ENCODE results near the gene HAPLN2.
"Not testable (repeated sequence)": the region's sequence is repeated elsewhere in the genome, so short reads cannot be mapped to it uniquely, and the experiment has no call there.

HAPLN2 gene

DNA sequence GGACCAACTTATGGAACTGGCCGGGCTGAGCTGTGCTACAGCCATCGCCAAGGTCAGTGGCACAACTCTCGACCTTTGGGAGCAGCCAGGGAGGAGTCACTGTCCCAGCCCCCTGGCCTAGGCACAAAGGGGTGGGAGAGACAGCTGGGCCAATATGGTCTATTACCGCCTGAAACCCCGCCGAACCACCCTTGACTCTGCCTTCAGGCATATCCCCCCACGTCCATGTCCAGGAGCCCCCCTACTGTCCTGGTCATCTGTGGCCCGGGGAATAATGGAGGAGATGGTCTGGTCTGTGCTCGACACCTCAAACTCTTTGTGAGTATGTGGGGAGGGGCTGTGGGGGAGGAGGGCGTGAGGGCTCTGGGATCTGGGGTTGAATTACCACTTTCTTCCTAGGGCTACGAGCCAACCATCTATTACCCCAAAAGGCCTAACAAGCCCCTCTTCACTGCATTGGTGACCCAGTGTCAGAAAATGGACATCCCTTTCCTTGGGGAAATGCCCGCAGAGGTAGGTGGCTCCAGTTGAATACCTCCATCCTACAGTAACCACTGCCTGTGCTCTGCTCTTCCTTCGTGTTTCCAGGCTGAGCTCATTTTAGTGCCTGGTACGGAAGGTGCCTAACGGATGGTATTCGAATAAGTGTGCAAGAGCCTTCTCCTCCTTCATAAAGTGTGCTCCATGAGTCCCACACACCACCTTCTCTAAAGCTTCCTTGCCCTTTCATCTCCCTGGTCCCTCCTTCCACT is 26.9 kb upstream of the HAPLN2 start:
- no peak for DNase-seq

DNA sequence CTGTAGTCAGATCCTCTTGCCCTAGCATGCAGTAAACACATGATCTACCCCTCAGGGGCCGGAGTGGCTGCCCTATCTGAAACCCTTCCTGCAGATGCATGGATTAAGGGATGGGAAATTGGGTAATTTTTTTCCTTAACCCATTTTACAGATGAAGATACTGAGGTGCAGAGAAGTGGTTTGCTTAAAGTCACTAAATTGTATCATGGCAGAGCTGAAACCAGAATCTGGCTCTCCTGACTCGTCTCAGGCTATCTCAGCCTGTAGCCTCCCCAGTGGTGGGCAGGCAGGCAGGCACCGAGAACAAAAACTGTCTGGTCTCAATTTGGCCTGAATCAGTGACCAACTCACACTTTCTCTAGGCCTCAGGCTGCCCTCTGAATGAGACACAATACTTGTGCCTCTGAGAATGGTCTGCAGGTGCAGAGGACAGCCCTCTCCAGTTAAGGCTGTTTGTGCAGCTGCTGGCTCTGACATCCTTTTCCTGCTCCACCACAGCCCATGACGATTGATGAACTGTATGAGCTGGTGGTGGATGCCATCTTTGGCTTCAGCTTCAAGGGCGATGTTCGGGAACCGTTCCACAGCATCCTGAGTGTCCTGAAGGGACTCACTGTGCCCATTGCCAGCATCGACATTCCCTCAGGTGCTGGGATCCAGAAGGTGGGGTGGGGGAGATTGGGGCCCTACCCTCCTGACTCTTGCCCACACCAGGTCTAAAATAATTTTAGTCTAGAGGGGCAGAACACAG is 26.1 kb upstream of the HAPLN2 start:
- peak; percentile 29 for DNase-seq

DNA sequence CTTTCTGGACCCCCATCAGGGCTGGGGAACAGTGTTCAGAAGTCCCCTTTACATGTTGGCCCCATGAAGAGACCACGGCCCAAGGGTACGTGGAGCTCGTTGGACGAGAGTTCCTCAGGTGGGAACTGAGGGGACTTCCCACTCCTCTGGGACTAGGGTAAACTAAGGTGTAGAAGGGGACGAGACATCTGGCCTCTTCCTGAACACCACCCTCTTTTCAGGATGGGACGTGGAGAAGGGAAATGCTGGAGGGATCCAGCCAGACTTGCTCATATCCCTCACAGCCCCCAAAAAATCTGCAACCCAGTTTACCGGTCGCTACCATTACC is 25.6 kb upstream of the HAPLN2 start:
- no peak for DNase-seq

DNA sequence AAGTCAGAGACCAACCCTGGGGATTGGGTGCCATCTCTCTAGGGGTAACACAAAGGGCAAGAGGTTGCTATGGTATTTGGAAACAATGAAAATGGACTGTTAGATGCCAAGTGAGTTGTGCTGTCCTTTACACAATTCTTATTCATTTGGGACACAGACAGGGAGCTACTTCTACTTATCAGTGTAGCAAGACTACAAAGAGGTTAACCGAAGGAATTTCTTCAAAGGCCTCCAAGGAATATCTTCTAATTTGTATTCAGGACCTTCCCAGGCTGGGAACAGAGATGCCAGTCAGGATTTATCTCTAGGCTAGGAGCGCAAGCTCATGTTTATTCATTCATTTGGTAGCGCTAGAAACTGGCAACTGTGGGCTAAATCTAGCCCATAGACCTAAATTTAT is 25.0 kb upstream of the HAPLN2 start:
- DNase-seq, result no peak

DNA sequence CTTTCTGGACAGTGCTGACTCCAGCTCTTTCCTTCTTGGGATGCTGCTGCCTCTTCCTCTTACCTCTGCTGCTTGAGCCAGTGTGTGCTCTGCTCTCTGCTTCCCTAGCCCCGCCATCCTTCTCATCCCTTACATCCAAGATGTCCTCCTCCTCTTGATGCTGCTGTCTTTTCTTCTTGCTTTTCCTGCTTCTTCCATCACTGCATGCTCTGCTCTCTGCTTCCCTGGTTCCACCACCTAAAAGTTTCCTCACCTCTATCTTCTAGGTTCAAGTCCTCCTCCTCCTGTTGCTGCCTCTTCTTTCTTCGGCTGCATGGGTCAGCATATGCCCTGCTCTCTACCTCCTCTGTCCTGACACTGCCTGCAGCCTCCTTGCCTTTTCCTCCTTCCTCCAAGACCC is 24.2 kb upstream of the HAPLN2 start:
- DNase-seq, result no peak

DNA sequence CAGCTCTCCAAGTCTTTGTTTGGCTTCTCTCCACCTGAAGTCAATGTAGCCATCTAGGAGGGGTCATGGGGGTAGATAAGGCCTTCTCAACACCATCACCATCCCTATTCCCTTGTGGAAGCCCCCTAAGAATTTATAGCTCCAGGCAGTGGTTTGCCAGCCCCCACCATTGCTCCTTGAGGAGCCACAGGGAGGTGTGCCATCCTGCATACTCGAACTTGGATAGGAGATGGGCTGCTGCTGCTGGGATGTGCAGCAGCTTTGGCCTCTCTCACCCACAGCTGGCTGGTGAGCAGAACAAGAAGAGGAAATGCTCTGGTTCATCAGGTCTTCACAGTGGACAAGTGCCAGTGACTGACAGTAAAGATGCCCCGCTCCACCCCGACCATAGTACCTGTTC is 22.8 kb upstream of the HAPLN2 start:
- DNase-seq, result no peak

DNA sequence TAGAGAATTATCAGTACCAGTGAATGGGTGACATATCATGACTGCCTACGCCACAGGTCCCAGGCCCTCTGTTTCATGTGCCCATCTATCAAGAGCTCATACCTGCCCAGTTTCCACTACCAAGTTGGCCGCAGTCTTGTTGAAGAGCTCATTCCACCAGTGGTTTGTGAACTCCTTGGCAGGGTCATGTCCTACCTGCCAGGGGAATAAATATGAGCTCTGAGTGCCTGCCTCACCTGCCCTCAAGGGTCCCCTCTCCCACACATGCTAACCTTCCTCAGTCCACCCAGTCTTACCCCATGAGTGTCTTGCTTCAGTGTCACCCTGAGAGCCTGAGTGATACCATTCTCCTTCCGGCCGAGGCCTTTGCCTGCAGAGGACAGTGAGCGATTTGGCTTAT is 21.1 kb upstream of the HAPLN2 start:
- DNase-seq, result no peak

DNA sequence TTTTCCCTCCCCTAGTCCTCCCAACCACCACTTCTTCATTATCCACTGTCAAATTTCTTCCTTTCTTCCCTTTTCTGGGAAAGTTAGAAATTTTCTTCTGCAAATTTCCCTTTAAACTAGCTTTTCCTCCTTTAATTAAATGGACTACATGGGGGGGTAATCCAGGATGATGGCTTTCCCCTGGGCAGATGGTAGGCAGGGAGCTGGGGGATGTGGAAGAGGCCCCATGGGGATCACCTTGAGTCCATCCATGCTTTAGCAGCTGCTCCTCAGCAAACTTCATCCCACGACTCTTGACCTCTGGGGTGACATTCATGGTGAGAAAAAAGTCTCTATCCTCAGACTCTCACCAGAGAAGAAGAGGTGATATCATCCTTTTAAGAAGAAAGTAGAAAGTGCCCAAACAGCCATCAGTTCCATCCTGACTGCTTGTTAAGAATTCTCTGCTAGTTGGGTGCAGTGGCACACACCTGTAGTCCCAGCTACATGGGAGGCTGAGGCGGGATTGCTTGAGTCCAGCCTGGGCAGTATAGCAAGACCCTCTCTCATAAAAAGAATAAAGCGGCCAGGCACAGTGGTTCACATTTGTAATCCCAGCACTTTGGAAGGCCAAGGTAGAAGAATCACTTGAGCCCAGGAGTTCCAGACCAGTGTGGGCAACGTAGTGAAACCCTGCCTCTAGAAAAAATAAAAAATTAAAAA is 20.3 kb upstream of the HAPLN2 start:
- DNase-seq, result no peak

DNA sequence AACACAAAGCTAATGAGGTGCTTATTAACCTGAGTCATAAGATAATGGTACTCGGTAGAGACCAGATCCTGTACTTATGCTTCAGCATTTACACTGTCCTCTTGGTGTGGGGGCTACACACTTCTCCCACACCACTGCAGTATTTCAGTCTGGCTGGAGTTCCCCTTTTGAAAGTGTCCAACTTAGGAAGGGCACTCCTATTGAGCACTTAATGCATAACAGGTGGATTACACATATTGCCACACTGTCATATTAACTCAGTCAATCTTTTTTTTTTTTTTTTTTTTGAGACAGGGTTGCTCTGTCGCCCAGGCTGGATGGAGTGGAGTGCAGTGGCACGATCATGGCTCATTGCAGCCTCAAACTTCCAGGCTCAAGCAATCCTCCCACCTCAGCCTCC is 19.4 kb upstream of the HAPLN2 start:
- DNase-seq, result no peak

DNA sequence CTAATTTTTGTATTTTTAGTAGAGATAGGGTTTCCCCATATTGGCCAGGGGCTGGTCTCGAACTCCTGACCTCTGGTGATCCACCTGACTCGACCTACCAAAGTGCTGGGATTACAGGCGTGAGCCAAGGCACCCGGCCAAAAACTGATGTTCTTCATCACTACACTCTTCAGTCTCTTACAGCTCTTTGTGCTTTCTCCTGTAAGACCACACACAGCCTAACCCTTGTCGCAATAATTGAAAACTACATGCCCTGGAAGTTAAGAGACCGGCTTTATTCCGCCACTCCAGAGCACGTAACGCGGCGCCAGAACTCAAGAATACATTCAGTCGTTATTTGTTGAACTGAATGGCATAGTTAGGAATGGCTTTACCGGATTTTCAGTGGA is 18.5 kb upstream of the HAPLN2 start:
- DNase-seq, result no peak

DNA sequence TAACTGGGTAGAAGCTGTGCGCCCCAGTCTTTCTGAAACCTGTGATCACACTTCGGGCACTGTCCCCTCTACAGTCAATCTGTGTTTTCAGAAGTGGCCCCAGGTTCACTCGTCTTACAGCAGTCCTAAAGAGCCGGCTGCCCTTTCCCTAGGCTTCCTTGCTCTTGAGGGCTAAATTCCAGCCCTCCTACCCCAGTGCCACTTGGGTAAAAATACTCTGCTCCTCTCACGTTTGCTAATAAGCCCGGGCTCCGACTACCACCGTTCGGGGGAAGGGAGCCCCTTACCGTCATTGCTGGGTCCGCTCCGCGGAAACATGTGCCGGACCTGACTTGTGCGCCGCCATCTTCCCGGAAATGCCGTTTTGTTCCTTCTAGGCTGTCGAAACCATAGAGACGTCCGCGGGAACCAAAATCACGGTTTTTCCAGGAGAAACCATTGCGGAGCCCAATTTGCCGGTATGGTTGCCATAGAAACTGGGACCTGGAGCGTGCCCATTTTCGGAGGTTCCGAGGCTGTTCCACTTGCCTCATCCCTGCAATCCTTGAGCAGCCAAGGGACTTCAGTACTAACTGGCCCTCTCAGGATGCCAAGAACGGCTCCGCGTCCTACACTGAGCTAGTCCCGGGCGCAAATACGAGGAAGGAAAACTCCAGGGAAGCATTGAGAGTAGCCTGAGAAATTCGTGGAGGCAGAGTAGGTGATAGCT is 17.9 kb upstream of the HAPLN2 start, which contains the start of gene GPATCH4:
GPATCH4 (minus strand) TSS at position 358 of the 709 bp plus-strand sequence.
- peak; percentile 57 for DNase-seq

DNA sequence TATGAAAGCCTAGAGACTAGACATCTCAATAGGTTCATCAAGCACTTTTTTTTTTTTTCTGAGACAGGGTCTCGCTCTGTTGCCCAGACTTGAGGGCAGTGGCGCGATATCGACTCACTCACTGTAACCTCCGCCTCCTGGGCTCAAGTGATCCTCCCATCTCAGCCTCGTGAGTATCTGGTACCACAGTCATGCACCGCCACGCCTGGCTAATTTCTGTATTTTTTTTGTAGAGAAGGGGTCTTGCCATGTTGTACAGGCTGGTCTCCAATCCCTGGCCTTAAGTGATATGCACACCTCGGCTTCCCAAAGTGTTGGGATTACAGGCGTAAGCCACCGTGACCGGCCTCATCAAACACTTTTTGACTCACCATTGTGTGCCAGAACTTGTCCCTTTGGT is 17.3 kb upstream of the HAPLN2 start:
- DNase-seq, result no peak

DNA sequence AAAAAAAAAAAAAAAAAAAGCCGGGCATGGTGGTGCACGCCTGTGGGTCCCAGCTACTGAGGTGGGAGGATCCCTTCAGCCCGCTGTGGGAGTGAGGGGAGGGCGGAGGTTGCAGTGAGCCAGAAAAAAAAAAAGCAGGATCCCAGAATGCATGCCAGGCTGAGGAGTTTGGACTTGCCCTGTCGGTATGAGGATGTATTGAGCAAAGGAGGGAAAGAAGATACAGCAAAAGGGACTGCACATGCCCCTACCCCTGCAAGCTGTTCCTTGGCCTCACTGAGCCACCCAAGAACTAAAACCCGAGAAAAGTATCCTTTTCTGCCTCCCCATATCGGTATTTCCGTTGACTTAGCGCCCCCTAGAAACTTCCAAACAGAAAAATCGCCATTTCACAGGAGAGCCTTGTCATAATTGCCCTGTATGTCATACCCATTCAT is 16.6 kb upstream of the HAPLN2 start:
- DNase-seq, result no peak

DNA sequence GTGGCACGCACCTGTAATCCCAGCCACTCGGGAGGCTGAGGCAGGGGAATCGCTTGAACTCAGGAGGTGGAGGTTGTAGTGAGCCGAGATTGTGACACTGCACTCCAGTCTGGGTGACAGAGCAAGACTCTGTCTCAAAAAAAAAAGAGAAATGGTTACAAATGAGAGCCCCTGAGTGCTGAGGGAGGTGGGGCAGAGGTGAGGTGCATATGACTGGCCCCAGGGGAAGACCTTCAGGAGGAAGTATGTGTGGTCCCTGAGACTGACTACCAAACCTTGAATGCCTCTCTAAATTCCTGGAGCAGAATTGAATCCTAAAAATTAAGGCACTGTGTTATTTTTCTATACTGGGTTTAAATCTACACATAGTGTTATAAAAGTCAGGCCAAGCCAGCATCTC is 11.9 kb upstream of the HAPLN2 start:
- DNase-seq, result not testable (repeated sequence)

DNA sequence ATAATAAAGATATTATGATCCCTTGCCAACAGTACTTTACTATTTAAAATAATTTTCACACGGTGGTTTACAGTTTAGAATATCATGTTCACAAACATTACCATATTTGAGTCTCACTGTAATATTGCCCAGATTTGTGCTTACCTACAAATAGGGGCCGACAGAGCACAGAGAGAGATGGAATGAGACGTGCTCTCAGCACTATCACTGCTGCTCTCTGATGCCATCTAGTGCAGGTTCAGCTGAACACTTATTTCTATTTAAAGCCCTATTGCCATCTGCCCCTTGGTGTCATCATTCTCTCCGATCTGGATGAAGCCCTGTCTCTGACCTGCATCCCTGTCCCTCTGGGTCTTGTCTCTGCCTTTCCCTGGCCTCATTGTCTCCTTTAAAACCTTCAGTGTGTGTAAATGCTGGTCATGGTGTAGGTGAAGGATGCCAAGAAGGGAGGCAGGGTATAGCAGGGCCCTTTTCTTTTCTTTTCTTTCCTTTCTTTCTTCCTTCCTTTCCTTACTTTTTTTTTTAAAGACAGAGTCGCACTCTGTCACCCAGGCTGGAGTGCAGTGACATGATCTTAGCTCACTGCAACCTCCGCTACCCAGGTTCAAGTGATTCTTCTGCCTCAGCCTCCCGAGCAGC is 11.1 kb upstream of the HAPLN2 start:
- peak; percentile 80 for DNase-seq

DNA sequence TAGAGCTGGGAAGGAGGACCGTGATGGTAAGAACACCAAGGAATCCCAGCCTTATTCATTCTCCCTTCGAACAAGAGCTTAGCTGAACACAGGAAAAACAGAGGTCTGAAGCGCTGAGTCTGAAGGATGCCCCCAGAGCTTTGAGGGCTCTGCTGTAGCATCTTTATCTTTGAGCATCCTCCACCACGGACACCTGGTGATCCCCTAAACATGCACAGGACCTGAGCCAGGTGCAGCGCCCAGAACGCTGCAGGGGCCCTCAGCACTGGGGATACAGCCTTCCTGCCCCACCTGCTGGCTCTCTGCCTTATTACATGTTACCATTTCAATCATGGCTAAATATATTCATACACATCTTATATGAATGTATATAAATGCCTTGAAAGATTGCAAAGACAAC is 10.2 kb upstream of the HAPLN2 start:
- DNase-seq, result peak; percentile 25

DNA sequence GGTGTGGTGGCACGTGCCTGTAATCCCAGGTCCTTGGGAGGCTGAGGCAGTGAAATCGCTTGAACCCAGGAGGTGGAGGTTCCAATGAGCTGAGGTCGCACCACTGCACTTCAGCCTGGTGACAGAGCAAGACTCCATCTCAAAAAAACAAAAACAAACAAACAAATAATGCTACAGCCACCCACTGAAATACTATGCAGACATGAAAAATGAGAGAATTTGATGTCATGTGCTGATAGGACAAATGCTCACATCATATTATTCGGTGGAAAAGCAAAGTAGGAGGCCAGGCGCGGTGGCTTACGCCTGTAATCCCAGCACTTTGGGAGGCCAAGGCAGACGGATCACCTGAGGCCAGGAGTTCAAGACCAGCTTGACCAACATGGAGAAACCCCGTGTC is 9.1 kb upstream of the HAPLN2 start:
- not testable (repeated sequence) for DNase-seq

DNA sequence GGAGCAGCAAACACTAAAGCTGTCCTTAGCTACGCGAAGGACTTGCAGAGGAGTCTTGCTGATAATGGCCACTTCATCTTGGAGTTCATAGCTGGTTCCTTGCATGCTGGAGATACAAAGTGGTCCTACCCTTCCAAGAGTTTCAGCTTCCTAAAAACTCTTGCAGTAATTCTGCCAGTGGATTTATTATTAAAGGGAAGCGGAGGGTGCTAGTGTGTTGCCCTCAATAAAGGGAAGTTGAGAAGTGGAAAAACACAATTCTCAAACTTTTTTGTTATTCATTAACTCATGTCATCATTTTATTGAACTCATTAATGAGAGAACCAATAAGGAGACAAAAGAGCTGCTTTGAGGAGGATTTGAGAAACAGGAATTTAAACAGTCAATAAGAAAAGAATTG is 6.5 kb upstream of the HAPLN2 start:
- no peak for DNase-seq

DNA sequence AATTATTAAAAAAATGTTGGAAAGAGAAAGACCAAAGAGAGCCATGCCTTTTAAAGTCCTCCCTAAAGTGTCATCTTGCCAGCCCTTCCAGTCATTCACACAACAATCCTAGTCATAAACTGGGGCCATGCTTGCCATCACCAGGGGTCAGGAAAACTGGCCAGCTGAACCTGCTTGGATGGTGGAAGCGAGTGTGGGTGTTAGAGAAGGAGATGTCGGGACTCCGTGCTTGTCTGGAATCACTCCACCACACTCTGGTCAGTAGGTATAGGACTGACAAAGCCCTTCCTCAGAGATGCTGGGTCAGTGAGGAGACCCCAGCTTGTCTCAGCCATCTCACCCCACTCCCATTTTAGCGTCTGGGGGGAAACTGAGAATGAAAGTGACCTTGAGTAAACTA is 3.3 kb upstream of the HAPLN2 start:
- DNase-seq, result no peak

DNA sequence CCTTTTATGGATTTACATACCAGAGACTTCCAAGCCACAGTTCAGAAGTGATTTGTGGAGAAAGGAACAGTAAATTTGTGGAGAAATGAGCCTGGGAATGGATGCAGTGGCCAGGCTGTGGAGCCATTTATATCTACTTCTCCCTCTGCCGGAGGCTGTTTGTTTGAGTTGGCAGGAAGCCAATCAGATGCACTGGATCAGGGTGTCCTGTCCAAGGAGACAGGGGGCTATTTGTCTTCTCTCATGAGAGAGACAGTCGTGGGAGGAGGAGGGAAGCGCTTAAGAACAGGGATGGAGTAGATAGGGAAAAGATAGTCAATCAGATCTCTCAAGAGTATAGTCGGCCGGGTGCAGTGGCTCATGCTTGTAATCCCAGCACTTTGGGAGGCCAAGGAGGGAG is 2.8 kb upstream of the HAPLN2 start:
- peak; percentile 43 for DNase-seq

DNA sequence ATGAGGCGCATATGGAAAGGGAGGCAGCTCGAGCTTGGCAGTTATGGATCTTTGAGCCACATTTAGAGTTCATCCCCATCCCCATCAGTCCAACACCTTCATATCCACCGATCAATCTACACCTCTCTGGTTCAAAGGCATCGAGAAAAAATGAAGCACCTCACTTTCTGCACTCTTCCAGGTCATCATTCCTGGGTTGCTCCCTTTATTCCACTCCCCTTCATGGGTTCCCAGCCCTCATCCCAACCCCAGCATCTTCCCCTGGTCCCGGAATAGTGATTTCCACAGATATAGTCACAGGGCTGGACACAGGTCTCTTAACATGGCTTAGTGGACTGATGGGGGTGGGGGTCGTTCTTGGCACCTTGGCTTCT is 354 bp downstream of the HAPLN2 start:
- no peak for DNase-seq

DNA sequence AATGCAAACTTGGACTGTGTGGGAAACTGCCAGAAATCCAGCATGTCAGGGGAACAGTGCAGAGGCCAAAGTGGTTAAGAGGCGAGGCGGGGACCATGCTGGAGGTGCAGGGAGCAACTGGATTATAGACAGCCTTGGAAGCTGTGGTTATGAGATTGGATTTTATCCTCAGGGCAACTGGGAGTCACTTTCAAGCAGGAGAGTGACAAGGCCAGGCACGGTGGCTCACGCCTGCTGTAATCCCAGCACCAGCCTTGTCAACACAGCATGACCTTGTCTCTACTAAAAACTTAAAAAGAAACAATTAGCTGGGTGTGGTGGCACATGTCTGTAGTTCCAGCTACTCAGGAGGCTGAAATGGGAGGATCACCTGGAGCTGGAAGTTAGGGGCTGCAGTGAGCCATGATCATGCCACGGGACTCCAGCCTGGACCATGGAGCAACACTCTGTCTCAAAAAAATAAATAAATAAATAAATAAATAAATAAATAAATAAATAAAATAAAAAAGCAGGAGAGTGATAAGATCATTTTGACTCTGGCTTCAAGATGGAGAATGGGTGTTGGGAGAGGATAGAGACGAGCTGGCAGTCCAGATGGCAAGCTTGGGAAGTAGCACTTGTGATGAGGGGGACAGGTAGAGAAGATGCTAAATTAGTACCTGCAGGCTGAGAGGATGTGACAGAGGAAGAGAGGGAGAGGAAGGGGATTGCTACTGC is 3.5 kb downstream of the HAPLN2 start:
- no peak for DNase-seq
